Fibroblast of skin of back (primary cell): ENCODE measurements around the gene ERGIC1.
A peak's percentile ranks its signal among the peaks of the same experiment; 100 is the strongest.

Source experiments
- DNase-seq: peaks from one replicate; pipeline ENCODE4 v3.0.0-alpha.2; 2013

The ERGIC1 gene

DNA sequence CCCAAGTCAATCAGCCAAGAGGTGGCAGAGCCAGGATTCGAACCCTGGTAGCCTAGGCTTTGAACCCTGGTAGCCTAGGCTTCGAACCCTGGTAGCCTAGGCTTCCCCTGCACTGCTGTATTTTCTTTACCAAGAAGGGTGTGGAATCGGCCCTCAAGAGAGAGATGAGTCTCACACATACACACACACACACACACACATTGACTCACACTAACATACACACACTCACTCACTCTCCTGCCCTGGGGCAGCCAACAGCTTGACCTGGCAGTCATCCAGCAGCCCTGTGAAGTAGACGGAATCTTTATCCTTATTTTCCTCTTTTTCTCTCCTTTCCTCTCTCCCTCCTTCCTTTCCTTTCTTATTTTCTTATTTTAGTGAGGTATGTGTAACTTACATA lies 69.7 kb downstream of the ERGIC1 start:
- peak; percentile 96 for DNase-seq

DNA sequence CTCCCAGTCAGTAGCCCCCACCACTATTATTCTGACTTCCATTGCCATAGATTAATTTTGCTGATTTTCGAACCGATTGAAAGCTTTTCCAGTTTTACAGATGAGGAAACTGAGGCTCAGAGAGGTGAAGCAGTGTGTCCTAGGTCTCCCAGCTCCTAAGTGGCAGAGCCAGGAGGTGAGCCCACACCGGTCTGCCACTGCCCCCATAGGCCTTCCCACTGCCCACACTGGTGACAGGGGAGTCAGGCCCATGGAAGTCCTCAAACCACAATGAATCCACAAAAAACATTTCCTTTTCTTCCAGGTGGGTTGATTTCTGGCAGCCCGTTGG lies 70.2 kb downstream of the ERGIC1 start:
- no peak for DNase-seq

DNA sequence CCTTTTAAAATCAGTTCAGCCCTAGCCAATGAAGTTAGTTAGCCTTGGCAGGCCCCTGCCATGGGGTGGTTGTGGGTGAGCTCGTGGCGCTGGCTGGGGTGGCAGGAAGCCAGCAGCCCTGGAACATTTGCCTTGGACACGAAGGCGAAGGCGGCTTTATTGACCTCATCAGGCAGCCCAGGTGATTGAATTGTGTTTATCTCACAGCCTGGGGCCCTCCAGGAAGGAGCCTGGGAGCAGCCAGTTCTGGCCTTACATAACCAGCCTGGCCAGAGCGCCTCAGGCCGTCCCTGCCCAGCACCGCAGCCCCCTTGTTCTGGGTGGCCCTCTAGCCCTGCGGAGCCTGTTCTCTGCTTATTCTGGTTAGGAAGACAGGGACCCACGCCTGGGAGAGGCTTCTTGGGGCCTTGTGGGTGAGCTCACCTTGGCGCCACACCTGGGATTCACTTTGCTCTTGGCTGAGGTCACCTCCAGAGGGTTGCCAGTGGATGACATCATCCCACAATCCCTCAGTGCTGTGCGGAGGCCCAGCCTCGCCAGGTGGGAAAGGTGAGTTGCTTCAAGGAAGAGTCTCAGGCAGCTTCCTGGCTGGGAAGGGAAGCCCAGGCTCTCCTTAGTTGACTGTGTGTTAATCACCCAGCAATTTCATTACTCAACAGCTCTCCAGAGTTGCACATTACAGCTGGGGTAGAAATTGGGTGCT lies 70.7 kb downstream of the ERGIC1 start:
- peak; percentile 79 for DNase-seq

DNA sequence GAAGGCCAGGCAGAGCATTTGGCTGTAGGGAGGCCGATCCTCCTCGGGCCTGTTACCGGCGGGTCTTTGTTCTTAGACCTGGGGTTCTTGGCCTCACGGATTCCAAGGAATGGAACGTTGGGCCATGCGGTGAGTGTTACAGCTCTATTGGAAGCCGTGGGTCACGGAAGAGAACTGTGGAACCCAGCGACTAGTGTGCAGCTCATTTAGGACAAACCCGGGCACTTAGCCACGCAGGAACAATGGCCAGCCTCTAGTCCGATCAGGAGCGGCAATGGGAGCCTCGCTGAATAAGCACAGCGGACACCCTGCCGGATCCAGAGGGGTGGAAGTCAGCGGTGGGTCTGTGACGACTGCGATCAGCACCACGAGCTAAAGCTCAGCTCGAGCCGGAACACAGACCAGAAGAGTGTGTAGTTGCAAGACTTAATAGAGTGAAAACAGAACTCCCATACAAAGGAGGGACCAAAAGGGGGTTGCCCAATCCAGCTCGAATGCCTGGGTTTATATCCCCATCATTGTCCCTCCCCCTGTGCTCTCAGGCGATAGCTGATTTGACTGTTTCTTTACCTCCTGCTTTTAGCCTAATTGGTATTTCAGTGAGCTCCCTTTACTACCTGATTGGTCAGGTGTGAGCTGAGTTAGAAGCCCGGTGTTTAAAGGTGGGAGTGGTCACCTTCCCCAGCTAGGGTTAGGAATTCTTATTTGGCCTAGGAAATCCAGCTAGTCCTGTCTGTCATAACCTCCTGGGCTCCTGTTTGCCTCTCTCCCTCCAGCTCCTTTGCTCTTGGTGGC lies 71.5 kb downstream of the ERGIC1 start:
- peak; percentile 24 for DNase-seq

DNA sequence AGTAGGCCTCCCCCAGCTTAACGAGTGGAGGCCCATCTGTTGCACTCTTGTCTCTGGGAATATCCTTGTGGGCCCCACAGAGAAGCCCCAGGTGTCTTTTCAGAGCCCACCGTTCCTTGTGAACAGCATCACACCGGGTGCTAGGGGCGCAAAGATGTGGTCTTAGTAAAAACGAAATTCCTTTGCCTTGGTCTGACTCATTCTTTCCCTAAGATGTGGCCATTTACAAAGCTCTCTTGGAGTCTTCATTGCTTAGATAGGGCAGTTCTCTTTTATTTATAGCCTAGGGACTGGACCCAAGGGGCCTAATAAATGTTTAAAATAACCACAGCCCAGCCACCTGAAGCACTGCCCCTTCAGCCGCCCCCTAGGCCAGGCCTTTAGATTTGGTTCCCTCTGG lies 72.4 kb downstream of the ERGIC1 start:
- peak; percentile 86 for DNase-seq

DNA sequence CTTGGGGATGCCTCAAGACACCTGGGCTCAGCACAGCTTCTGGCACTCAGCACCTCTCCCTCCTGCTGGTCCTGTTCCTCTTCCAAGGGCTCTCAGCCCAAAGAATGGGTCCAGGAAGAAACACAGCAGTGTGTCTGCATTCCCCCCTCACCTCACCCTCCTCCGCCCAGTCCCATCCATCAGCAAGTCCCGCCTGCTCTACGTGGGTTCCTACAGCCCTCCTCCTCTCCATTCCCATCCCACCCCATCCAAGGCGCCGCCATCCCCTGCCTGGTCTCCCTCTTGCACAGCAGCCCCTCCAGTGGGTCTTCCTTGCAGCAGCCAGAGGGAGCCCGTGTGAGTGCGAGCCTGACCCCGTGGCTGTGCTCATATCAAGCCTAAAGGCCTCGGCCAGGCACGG lies 72.8 kb downstream of the ERGIC1 start:
- no peak for DNase-seq

DNA sequence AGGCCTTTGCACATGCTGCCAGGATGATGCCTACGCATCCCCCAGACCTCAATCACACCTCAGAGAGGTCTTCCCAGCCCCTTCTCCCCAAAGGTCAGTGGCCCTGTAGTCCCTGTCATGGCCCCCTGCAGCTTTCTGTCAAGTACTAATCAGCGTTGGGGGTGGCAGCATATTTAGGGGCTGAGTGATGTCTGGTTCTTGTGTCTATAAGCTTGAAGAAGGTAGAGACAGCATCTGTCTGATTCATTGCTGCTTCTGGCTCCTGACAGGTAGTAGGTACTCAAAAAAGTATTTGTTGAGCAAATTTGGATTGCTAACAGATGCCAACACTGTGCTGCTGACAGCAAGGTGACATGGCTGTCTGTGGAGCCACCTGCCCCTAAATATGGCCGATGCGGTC lies 73.6 kb downstream of the ERGIC1 start:
- no peak for DNase-seq

DNA sequence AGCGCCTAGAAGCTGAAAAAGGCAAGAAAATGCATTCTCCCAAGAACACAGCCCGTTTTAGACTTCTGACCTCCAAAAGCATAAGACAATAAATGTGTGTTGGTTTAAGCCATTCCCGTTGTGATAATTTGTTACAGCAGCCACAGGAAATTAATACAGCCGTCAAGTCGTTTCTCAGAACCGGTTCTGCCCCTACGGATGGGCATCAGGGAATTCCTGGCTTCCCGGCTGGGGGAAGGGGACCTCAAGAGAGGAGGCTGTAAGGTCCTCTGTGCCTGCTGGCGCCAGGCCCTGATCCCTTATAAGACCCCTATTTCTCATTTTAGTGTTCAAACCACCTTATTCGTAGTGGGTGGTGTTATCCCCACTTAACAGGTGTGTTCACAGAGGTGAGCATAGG lies 74.6 kb downstream of the ERGIC1 start:
- no peak for DNase-seq

DNA sequence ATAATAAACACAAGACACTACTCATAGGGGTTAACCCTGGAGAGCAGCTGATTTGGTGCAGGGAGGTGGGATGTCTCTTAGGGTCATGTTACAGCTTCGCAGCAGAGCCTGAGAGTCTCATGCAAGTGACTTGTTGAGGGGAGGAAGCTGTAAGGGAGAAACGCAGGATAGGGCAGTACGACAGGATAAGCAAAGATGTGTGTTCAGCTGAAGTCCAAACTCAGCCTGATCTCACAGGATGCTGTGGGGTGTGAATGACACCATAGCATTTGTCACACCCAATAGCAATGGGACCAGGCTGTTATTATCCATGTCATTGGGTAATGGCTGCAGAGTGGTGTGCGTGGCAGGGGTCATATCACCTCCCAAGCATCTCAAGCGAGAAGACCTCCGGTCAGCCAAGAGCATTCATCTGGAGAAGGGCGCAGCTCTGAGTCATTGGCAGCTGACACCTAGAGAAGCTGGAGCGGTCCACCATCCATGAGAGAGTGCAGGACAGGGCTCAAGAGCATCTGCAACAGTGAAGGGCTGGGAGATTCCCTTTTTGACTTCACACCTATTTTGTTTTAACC lies 76.0 kb downstream of the ERGIC1 start:
- DNase-seq = peak; percentile 64

DNA sequence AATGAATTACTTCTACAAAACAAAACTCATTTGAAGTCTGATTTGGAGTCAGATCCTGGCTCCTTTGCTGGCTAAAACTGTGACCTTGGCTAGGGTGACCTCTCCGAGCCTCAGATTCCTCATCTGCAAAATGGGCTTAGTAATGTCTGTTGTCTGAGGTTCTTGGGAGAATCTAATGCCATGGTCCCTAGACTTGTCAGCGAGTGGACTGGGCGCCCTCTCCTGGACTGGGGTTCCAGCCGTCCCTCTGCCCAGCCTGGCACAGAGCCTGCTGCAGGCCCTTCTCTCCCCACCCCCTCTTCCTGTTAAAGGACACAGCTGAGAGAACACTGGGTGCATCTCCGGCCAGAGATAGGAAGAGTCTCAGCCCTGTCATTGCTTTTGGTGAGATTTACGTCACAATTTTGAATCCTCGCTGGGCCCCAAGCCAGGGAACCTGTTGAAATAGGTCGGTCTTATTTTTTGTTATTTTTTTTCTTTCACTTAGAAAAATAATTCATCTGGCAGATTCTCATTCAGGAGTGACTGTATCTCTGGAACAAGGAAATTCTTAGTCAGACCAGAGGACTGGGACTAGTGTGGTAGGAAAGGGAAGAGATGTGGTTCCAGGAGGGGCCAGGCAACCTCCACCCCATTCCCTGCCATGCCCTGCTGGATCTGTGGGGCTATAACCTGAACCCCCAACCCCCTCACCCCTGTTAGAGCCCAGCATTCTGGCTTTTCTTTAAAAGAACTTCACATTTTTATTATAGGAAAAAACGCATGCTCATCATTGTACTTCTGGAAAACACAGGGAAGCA lies 77.0 kb downstream of the ERGIC1 start:
- DNase-seq = peak; percentile 71

DNA sequence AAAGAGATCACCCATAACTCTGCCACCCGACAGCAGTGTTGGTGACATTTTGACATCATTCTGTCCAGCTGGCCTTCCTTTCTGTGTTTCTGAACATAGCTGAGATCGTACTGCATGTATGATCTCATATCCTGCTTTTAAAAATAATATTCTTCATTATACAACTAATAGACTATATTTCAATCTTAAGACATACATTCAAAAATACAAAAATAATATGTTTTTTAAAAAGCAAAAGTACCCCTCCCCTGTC lies 77.5 kb downstream of the ERGIC1 start:
- peak; percentile 33 for DNase-seq

DNA sequence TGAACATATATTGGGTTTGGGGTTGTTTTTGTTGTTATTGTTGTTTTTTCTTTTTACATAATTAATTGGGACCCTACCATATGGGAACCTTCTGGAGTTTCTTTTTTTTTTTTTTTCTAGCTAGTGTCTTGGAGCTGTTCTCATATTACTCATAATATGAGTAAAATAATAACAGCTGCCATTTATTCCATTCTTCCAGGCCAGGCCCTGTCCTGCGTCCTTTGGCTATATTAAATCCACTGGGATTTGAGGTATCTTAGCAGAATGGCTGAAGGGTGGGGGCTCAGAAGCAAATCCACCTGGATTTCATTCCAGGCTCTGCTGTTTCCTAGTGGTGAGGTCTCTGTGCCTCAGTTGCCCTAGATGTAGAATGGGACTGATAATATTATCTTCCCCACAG lies 77.9 kb downstream of the ERGIC1 start:
- peak; percentile 36 for DNase-seq

DNA sequence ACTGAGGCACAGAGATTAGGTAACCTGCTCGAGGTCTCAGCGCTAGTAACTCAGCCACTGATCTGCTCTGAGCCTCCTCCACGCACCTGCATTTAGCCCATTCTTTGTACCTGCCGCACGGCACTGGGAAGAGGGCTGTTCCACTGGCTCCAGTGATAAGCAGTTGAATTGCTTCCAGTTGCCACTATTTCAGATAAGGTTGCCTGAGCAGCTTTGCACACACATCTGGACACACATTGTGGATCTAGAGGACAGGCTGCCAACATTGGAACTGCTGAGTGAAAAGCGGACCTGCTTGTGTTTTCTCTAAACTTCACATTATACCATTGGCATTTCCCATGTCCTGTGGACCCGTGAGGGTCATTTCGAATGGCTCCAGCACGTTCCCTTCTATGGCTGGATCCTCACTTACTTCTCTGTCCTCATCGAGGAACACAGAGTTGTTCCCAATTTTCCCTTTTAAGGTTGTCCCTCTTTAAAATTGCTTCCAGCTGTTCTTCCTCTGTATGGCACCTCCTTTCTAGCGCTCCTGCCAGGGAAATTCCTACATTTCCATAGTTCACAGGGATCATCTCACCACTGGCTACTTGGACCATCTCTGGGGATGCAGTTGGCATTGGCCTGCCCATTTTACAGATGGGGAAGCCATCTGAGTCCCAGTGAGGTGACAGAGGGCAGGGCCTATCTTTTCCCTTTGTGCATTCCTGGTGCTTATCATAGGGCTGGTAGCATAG lies 79.2 kb downstream of the ERGIC1 start:
- DNase-seq = no peak

DNA sequence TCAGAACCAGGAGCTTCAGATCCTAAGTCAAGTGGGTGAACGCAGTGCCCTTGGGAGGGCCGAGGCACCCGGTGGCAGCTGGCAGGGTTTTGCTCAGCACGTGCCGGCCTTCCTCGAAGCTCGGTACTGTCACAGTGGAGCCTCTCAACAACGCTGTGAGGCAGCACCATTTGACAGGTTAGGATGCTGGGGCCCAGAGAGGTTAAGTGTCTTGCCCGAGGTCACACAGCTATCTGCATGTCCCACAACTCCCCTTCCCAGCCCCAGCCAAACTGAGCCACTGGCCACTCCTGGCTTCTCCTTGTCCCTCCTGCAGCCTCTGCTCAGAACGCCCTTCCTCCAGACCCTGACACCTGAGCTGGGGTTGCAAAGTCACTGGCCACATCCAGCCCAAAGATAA lies 81.5 kb downstream of the ERGIC1 start:
- DNase-seq = no peak

DNA sequence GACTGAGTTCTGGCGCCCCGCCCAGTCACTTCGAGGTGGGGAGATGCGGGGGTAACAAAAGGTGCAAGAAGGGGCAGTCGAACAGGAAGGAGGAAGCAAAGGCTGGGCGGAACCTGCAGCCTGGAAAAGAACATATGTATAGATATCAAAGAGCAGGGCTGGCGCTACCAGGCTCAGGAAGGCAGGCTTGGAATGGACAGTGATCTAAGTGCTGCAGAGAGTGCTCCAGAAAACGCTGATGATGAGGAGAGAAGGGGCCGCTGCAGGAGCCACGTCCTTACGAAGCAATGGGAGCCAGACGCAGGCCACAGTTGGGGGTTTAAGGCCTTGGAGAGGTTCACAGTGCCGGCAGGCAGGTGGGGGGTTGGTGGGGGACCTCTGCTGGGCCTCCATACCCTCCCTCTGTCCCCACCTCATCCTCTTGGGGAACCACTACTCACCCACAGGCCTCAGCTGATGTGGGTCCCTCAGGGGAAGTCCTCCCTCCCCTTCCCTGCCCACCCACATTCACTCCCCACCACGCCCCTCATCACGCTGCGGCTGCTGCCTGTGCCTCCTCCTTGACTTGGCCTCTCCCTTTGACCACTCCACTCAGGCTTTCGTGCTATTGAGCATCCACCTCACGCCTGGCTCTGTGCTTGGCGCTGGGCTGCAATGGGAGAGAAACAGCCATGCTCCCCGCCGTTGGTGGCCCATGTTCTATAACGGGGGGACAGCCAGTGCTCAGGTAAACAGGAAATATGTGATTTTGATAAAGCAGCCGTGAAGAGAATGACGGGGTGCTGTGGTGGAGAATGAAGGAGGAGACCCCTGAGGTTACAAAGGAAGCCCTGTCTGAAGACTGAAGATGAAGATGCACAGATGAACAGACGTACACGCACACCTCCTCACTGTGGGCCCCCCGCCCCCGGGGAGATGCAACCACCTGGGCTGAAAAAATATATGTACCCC lies 84.6 kb downstream of the ERGIC1 start:
- DNase-seq = no peak

DNA sequence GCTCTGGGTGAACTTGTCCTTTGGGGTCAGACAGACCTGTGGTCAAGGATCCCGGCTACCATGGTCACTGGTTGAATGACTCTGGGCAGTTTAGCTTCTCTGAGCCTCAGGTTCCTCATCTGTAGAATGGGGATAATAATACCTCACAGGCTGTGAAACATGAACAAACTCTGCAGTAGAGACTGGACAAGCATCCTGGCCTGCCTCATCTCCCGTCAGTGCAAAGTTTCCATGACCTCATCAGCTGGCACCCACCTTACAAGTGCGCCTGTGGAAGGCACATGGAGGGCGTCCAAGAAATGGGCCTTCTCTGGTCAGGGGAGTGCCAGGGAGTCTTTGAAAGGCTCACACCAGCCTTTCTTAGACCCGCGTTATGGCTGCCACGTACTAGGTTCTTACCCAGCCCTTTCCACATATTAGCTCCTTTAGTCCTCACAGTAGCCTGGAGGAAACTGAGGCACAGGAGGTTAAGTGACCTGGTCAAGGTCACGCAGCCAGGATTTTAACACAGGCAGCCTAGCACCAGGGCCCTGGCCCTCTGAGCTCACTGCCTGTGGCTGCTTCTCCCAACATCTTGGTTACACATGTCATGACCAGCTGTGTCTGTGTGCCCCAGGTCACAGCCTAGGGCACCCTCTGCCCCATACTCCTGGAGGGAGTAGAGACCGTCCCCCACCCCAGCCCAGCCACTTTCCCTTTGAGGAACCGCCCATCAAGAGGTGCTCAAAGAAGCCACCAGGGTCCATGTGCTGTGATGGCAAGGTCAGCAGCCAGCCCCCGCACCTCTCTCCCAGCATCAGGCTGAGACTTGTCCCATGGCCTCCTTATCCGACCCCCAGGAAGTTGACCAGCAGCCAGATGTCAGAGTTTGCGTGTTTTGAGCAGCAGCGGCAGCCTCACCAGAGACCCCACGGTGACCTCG lies 85.7 kb downstream of the ERGIC1 start:
- no peak for DNase-seq

DNA sequence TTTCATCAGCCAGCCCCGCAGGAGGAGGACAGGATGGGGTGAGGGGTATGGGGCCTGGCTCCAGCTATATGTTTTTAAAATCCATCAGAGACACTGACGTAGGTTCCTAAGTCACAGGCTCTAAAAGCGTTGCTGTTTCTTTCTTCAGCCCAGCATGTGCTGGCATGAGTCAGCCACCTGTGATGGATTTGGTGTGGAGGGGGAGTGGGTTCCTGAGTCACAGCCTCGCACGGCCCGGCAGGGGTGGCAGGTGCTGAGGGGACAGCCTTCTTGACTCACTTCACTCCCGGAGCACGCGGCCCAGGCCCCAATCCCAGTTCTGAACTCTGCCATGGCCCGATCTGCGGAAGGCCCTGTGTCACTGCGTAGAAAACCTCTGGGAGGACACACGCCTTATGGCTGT lies 86.4 kb downstream of the ERGIC1 start:
- DNase-seq = peak; percentile 90

DNA sequence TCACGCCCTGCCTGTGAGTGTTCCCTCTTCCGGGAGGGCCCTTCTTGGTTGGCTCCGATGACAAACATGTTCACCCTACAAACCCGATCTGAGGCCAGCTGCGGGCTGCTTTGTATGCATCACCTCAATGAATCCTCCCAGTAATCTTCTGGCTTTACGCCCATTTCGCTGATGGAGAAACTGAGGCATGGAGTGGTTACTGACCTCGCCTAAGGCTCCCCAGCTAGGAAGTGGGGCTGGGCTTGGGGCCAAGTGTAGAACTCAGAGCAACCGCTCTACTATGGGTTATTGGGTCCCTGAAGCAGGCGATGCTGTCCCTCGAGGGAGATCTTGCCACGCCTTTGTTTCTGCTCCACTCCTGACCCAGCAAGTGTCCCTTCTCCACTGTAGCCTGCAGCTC lies 86.9 kb downstream of the ERGIC1 start:
- DNase-seq = no peak

DNA sequence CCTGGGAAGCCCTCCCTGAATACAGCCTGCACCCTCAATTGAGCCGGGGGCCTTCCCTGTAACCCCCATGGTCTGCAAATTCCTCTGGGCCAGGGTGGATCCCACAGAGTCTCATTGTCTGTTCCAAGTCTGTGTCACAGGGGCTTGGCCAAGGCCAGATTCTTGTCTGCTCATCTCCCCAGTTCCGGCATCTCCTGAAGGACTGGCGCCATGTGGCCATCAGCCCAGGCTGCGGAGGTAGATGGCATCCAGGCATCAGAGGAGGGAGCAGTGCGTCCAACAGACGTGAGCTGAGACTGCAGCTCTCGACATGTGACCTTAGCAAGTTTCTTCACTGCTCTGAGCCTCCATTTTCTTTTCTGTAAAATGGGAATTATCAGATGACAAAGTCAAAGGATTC lies 87.9 kb downstream of the ERGIC1 start:
- no peak for DNase-seq

DNA sequence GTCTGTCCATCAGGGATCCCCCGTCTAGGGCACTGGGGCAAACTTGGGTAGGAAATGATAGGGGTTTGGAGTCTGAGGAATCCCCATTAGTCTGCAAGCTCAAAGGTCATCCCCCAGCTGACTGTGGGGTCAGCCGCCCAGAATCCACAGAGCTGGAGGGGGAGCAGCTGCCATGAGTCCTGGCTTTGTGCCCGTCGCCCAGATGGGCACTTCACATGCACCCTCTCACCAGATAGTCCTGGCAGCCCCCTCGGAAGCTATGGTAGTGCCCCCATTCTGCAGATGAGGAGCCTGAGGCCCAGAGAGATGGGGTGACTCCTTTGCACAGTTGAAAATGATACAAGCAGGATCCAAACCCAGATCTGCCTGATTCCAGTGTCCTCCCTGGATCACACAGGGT lies 89.5 kb downstream of the ERGIC1 start:
- no peak for DNase-seq
